Epithelial cell of esophagus (primary cell): ENCODE measurements around the gene GET3.
A peak's percentile ranks its signal among the peaks of the same experiment; 100 is the strongest.

Experiments
- DNase-seq: peaks from one replicate; pipeline ENCODE4 v3.0.0; 2010; ENCODE audit warnings: low read depth
- H3K4me3 ChIP-seq: 2 replicates; pipeline ENCODE4 v1.5.1; 2011; ENCODE audit warnings: mild to moderate bottlenecking, low read length, control low read depth
- TF ChIP-seq, protein P1 (sequence below): IDR thresholded peaks from 2 replicates; pipeline ENCODE4 v1.5.1; 2011; ENCODE audit warnings: low read depth, mild to moderate bottlenecking, low read length, control low read depth, inconsistent platforms; ENCODE audit not compliant: insufficient read depth; ENCODE audit errors: missing control alignments

The GET3 gene

DNA sequence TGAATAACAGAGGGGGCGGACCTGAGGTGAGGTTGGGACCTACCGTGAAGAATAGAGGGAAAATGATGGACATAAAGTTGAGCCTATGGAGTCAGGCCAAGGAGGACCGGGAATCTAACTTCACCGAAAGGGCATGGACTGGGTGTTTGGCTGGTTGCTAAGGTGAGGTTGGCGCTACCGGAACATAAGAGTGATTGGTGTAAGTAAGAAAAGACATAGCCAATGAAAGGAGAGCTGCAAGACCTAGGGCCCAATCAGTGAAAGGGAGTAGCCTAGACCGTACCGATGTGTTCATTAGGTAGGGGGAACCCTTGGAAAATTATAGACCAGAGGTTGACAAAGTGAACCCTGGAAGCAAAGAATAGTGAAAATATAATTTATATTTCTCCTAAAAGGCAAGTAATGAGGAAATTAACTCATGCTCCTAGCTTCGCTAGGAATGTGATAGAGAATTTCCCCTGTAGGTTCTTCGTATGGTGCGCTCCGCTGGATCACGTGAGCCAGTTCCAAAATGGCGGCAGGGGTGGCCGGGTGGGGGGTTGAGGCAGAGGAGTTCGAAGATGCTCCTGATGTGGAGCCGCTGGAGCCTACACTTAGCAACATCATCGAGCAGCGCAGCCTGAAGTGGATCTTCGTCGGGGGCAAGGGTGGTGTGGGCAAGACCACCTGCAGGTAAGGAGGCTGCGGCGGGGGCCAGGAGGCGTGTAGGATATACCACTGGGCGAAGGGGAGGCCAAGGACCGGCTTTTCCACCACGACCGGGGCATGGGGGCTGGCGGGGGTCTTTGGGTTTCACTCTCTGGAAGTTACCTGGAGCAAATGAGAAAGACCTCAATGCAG lies at the start of gene GET3:
Gene GET3, plus strand, starts transcription at position 503 of the 840 bp plus-strand sequence. Its CDS starts 9 bp downstream, at position 512.
- DNase-seq, result peak; percentile 100
- TF ChIP-seq, protein P1, sequence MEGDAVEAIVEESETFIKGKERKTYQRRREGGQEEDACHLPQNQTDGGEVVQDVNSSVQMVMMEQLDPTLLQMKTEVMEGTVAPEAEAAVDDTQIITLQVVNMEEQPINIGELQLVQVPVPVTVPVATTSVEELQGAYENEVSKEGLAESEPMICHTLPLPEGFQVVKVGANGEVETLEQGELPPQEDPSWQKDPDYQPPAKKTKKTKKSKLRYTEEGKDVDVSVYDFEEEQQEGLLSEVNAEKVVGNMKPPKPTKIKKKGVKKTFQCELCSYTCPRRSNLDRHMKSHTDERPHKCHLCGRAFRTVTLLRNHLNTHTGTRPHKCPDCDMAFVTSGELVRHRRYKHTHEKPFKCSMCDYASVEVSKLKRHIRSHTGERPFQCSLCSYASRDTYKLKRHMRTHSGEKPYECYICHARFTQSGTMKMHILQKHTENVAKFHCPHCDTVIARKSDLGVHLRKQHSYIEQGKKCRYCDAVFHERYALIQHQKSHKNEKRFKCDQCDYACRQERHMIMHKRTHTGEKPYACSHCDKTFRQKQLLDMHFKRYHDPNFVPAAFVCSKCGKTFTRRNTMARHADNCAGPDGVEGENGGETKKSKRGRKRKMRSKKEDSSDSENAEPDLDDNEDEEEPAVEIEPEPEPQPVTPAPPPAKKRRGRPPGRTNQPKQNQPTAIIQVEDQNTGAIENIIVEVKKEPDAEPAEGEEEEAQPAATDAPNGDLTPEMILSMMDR, result no peak

DNA sequence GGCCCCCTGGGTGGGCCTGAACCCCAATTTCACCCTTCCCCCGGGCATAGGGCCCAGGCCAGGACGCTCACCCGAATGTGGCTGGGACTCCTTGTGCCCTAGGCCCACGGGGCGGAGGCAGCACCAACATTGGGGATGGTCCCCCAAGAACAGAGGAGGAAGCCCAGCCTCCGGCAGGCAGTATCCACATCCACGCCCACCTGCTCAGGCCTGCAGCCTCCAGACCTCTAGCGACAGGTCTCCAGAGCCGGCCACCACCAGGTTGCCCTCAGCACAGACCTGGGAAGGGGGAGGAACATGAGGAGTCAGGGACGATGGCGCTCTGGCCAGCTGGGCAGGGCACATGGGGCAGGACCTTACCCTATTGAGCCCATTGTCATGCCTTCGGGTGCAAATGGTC lies 48.3 kb upstream of the GET3 start:
- no peak overlapping the region for H3K4me3 ChIP-seq
- DNase-seq, result no peak
- TF ChIP-seq, protein P1, result no peak

More for the DNA sequence above, at the start of gene GET3:
- peak within 1 kb of the TSS; percentile 97 for H3K4me3 ChIP-seq

DNA sequence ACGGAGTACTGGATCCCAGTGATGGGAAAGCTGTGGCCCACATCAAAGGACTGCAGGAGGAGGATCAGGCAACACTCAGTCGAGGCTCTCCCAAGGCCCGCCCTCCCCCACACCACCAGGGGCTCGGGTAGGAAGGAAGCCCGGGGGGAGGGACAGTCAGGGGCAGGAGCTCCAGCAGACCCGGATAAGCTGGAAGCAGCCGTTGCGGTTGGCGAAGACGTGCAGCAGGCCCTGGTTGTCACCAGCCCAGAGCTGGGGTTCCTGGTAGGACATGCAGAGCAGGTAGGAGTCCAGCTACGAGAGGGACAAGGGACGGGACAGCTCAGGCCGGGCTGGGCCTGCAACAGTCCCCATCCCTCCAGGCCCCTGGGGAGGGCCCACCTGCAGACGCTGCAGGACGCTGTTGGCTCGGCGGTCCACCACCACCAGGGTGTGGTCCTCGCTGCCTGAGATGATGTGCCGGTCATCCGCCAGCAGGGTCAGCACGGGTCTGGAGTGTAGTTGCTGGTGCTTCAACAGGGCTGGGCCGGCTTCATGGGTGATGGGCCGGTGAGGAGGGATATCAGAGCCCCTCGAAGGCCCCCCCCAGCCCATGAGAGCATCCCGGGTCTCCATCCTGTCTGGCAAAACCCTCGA lies 47.6 kb upstream of the GET3 start:
- DNase-seq, result no peak
- H3K4me3 ChIP-seq, result no peak overlapping the region
- TF ChIP-seq, protein P1, result no peak

DNA sequence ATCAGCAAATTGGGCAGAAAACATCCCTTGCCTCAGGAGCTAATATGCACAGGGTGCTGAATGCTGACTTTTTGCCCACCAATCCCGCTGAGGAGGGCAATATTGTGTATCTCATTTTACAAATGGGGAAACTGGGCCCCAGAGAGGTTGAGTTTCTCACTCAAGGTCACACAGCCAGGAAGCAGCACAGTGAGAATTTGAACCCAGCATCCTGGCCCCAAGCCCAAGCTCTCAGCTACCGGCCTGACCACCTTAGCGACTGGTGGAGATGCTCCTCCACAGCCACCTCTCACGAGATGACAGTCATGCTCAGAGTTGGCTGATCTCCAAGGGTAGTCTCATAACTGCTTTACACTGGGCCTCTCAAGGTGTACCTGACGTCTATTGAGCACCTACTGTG lies 44.3 kb upstream of the GET3 start:
- DNase-seq, result no peak
- no peak overlapping the region for H3K4me3 ChIP-seq
- TF ChIP-seq, protein P1, result no peak

DNA sequence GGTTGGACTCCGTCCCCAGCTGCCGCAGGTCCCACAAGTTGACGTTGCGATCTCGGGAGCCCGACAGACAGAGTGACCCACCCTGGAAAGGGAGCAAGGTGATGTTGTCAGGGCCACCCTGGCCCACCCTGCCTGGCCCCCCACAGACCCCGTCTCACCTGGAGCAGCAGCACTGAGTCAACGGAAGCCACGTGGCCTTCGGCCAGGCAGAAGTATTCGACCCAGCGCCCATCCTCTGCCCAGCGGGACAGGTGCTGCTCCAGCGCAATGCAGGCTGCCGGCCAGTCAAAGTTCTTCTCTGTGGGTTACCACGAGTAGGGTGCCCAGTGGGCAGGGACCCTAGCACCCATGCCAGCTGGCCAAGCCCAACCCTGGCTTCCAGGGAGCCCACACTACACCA lies 42.7 kb upstream of the GET3 start:
- no peak for DNase-seq
- TF ChIP-seq, protein P1, result no peak
- no peak overlapping the region for H3K4me3 ChIP-seq

DNA sequence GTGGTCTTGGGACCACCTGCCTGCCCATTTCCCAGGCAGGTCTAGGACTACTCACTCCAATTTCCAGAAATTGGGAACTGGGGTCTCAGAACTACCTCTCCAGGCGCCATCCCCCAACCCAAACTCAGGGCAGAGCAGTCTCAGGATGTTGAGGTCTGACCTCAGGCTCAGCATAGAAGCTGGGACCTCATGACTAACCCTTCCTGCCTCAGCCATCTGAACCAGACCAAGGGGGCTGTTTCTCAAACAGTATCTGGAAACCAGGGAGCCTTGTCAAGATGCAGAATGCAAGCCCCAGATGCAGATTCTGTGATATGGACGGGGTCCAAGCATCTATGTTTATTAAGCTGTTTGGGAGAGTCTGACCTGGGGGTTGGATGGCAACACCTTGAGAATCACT lies 42.2 kb upstream of the GET3 start:
- TF ChIP-seq, protein P1, result no peak
- H3K4me3 ChIP-seq, result peak overlapping the region; percentile 83
- no peak for DNase-seq
